ENCODE results near the gene ADAMTS7.
"Not testable (repeated sequence)": the region's sequence is repeated elsewhere in the genome, so short reads cannot be mapped to it uniquely, and the experiment has no call there.

DNA sequence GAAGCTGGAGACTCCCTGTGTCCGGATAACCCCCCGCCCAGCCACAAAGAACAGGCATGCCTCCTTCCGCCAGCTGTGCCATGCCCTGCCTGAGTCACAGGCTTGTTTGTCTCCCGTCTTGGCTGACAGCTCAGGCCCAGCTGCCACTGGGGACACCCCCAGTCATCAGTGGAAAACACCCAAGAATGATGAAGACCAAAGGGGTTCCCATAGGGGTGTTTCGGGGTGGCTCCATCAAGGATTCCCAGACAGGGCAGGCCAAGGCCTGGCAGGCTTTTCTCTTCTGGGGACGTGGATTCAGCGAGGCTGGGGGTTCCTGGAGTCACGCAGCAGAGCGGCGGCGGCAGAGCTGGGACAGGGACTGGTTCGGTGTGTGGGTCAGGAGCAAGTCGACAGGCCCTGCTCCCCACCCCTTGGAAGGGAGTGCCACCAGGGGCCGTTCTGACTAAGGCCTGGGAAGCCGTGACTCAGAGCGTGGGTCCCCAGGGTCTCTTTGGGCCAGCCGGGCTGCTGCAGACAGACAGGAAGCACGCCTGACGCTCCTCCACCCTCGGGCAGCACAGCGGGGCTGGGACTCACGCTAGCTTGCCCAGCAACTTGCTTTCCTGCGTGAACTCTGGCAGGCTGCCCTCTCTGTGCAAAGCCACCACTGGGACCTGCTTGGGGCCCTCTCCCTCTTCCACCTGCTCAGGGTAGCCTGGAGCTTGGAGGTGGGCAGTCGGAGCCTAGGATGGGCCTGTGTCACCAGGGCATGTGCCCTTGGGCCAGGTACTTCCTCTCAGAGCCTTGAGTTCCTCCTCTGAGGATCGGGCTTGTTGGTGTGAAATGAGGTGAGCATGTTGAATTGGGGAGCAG, 54.3 kb downstream of the ADAMTS7 start:
- not testable (repeated sequence) for TF ChIP-seq POLR2A (IDR thresholded peaks at IDR 0.05; ENCODE audit: low read depth, low read length); EZH2 (IDR thresholded peaks at IDR 0.05; ENCODE audit: borderline replicate concordance, low read depth, low read length, severe bottlenecking); POLR2AphosphoS5 (IDR thresholded peaks at IDR 0.05; ENCODE audit: insufficient read depth, low read depth, low read length)
- TF ChIP-seq, protein P1, sequence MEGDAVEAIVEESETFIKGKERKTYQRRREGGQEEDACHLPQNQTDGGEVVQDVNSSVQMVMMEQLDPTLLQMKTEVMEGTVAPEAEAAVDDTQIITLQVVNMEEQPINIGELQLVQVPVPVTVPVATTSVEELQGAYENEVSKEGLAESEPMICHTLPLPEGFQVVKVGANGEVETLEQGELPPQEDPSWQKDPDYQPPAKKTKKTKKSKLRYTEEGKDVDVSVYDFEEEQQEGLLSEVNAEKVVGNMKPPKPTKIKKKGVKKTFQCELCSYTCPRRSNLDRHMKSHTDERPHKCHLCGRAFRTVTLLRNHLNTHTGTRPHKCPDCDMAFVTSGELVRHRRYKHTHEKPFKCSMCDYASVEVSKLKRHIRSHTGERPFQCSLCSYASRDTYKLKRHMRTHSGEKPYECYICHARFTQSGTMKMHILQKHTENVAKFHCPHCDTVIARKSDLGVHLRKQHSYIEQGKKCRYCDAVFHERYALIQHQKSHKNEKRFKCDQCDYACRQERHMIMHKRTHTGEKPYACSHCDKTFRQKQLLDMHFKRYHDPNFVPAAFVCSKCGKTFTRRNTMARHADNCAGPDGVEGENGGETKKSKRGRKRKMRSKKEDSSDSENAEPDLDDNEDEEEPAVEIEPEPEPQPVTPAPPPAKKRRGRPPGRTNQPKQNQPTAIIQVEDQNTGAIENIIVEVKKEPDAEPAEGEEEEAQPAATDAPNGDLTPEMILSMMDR (IDR thresholded peaks at IDR 0.05; ENCODE audit: extremely low read depth in 1 of 2, insufficient read depth in 1 of 2, low read depth in 1 of 2, low read length in 2 of 2), result not testable (repeated sequence)

All from endothelial cell of umbilical vein (primary cell).